ENCODE data around the gene FOXP1.

Gene FOXP1

DNA sequence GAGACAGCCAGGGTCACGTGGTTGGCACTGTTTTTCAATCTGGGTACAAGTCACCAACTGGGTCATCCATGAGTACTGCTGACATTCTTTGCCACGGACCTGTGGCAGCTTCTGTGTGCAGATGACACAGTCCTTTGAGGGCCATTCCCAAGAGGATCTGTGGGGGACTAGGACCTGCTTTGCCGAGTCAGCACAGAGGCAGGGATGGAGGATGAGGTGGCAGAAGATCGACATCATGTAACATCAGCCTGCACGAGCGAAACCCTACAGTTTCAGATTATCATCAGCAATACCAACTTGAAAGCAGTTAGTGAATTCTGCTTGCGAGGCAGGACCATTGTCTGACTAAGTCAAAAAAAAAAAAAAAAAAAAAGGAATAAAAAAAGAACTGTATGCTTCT lies 227.7 kb downstream of the FOXP1 start:
- DNase-seq (ENCODE audit: insufficient read length, low spot score), result no peak
- no peak for TF ChIP-seq PAX5 (IDR thresholded peaks at IDR 0.05; ENCODE audit: insufficient read depth, low read length, severe bottlenecking)
- TF ChIP-seq POLR2AphosphoS5 (IDR thresholded peaks at IDR 0.05; ENCODE audit: low read depth, low read length), result no peak
- no peak for TF ChIP-seq SPI1 (IDR thresholded peaks at IDR 0.05; ENCODE audit: low read depth, low read length)
- no peak for TF ChIP-seq POLR2A (IDR thresholded peaks at IDR 0.05; ENCODE audit: low read depth, low read length)
- TF ChIP-seq TAF1 (IDR thresholded peaks at IDR 0.05; ENCODE audit: low read depth, low read length), result no peak
- no peak for TF ChIP-seq POU2F2 (IDR thresholded peaks at IDR 0.05; ENCODE audit: low read depth, low read length)
- no peak for FAIRE-seq

DNA sequence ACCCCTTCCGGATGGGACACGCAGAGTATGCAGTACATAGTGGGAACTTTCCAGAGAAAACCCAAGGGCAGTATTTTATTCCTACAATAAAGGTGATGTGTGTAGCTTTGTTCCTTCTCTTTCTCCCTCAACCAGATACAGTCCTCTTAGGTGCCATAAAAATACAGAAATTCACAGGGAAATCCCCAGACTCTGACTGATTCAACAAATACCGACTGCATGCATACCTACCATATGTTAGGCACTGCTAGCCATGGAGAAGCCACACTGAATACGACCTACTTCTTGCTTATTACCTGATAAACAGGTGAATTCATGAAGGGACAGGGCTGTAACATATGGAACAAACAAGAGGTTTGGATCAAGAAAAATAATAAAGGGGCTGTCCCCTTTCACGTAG lies 228.5 kb downstream of the FOXP1 start:
- TF ChIP-seq PAX5 (IDR thresholded peaks at IDR 0.05; ENCODE audit: insufficient read depth, low read length, severe bottlenecking), result no peak
- no peak for TF ChIP-seq POLR2AphosphoS5 (IDR thresholded peaks at IDR 0.05; ENCODE audit: low read depth, low read length)
- TF ChIP-seq POU2F2 (IDR thresholded peaks at IDR 0.05; ENCODE audit: low read depth, low read length), result no peak
- no peak for TF ChIP-seq TAF1 (IDR thresholded peaks at IDR 0.05; ENCODE audit: low read depth, low read length)
- no peak for TF ChIP-seq SPI1 (IDR thresholded peaks at IDR 0.05; ENCODE audit: low read depth, low read length)
- no peak for TF ChIP-seq POLR2A (IDR thresholded peaks at IDR 0.05; ENCODE audit: low read depth, low read length)
- no peak for DNase-seq (ENCODE audit: insufficient read length, low spot score)
- no peak for FAIRE-seq

DNA sequence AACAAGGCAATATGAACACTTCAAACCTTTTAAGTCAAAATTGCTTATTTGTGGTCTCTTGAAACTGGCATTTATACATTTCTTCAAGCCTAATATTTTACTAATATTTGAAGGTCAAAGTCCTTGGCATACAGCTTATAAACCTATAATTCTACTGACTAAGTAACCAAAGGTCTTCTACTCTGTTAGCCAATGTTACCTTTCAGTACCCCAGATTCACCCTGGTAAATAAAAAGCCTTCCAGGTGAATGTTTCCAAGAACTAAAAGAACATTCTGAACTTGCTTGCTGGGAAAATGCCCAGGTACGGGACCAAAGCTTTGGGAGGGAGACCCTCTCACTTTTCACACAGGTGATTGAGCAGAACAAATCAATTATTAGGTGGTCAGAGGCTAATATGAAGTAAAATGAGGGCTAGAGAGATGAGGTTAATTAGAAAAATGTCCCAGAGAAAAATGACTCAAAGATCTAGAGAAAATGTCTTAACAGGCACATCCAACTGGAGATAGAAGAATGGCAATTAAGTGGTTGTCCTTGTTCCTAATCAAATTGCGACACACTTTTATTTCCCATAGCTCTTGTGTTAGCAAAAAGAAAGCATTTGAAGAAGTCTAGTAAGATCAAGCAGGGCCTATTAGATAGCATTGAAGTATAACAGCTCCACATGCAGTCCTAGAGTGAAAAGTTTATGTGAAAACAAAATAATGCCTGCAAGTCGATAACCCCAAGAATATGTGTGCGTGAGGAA lies 232.0 kb downstream of the FOXP1 start:
- FAIRE-seq (no peak), DNase-seq (ENCODE audit: insufficient read length, low spot score) (no peak)
- TF ChIP-seq TAF1 (IDR thresholded peaks at IDR 0.05; ENCODE audit: low read depth, low read length), result no peak
- TF ChIP-seq POLR2AphosphoS5 (IDR thresholded peaks at IDR 0.05; ENCODE audit: low read depth, low read length), result no peak
- no peak for TF ChIP-seq PAX5 (IDR thresholded peaks at IDR 0.05; ENCODE audit: insufficient read depth, low read length, severe bottlenecking)
- no peak for TF ChIP-seq POLR2A (IDR thresholded peaks at IDR 0.05; ENCODE audit: low read depth, low read length)
- TF ChIP-seq SPI1 (IDR thresholded peaks at IDR 0.05; ENCODE audit: low read depth, low read length), result no peak
- TF ChIP-seq POU2F2 (IDR thresholded peaks at IDR 0.05; ENCODE audit: low read depth, low read length), result no peak

DNA sequence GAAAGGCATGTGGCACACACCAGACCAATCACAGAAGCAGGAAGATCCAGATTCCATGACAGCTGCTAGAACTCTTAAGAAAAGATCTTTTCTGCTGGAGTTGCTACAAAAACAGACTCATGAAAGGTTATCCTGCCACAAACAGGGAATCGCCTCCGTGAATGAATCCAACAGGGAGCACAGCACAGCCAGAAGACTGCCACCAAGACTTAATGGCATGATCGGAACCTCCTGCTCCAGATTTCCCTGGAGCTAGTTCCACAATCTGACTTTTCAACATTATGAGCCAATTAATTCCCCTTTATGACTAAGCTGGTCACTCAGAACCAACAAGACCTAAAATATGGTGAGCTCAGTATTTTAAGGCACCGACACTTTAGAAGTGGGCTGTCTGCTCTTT lies 232.5 kb downstream of the FOXP1 start:
- TF ChIP-seq POLR2AphosphoS5 (IDR thresholded peaks at IDR 0.05; ENCODE audit: low read depth, low read length) (no peak), POU2F2 (IDR thresholded peaks at IDR 0.05; ENCODE audit: low read depth, low read length) (no peak), POLR2A (IDR thresholded peaks at IDR 0.05; ENCODE audit: low read depth, low read length) (no peak), SPI1 (IDR thresholded peaks at IDR 0.05; ENCODE audit: low read depth, low read length) (no peak), PAX5 (IDR thresholded peaks at IDR 0.05; ENCODE audit: insufficient read depth, low read length, severe bottlenecking) (no peak), TAF1 (IDR thresholded peaks at IDR 0.05; ENCODE audit: low read depth, low read length) (no peak)
- DNase-seq (ENCODE audit: insufficient read length, low spot score) (no peak), FAIRE-seq (no peak)

DNA sequence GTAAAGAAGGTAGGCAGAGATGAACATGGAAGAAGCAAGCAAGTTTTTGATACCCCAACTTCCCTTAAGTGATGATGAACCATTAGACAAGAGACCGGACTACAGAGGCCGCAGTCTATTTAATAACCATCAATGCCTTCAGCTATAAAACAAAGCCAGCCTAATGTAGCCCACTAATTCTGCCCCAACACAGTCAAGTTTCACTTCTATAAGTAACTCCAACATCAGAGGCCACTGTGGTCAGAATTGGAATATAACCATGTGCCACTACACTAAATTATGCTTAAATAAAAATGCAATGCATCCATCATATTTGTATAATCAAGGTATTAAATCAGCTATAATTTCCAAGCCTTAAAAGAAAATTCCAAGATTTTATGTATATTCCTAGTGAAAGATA lies 234.7 kb downstream of the FOXP1 start:
- FAIRE-seq, result no peak
- no peak for DNase-seq (ENCODE audit: insufficient read length, low spot score)
- TF ChIP-seq POLR2A (IDR thresholded peaks at IDR 0.05; ENCODE audit: low read depth, low read length) (no peak), POLR2AphosphoS5 (IDR thresholded peaks at IDR 0.05; ENCODE audit: low read depth, low read length) (no peak), PAX5 (IDR thresholded peaks at IDR 0.05; ENCODE audit: insufficient read depth, low read length, severe bottlenecking) (no peak), SPI1 (IDR thresholded peaks at IDR 0.05; ENCODE audit: low read depth, low read length) (no peak), POU2F2 (IDR thresholded peaks at IDR 0.05; ENCODE audit: low read depth, low read length) (no peak), TAF1 (IDR thresholded peaks at IDR 0.05; ENCODE audit: low read depth, low read length) (no peak)

DNA sequence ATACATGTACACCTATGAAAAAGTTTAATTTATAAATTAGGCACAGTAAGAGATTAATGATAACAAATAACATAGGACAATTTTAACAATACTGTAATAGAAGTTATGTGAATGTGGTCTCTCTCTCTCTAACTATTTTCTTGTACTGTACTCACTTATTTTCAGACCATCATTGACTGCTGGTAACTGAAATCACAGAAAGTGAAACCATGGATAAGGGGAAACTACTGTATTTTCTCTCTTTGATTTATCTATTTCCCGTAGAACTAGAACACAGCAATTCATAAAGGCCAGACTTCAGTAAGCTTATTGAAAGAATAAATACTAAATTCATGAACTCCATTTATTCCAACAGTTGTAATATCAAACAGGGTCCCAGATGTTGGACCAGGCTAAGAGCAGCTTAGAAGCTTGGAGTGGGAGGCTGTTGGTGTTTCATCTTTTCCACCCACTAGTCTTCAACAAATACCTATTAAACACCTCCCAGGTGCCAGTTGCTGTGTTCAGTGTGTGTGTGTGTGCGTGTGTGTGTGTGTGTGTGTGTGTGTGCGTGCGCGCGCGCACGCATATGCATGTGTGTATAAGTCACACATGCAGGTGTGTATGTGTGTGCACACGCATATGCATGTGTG lies 235.4 kb downstream of the FOXP1 start:
- TF ChIP-seq PAX5 (IDR thresholded peaks at IDR 0.05; ENCODE audit: insufficient read depth, low read length, severe bottlenecking), result no peak
- TF ChIP-seq SPI1 (IDR thresholded peaks at IDR 0.05; ENCODE audit: low read depth, low read length), result no peak
- TF ChIP-seq POLR2AphosphoS5 (IDR thresholded peaks at IDR 0.05; ENCODE audit: low read depth, low read length), result no peak
- DNase-seq (ENCODE audit: insufficient read length, low spot score) (no peak), FAIRE-seq (no peak)

DNA sequence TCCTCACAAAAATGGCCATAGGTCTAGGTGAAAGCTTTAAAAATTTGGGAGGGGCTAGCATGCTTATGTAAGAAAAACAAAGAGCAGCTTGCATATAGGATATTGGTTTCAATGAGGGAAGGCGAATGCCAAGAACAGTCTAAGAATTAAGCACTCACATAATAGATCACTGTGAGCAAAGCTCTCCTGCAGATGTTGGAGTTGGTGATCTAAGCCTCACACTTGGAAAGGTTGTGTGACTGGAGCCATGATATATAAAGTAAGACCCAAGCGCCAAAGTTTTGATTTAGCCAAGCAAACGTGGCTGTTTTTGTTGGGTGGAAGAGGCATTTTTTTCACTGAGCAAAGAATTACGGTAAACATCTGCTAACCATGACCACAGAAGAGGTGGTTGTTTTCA lies 237.5 kb downstream of the FOXP1 start:
- TF ChIP-seq POU2F2 (IDR thresholded peaks at IDR 0.05; ENCODE audit: low read depth, low read length), result no peak
- TF ChIP-seq PAX5 (IDR thresholded peaks at IDR 0.05; ENCODE audit: insufficient read depth, low read length, severe bottlenecking), result no peak
- TF ChIP-seq SPI1 (IDR thresholded peaks at IDR 0.05; ENCODE audit: low read depth, low read length), result no peak
- no peak for TF ChIP-seq POLR2A (IDR thresholded peaks at IDR 0.05; ENCODE audit: low read depth, low read length)
- DNase-seq (ENCODE audit: insufficient read length, low spot score) (no peak), FAIRE-seq (no peak)

DNA sequence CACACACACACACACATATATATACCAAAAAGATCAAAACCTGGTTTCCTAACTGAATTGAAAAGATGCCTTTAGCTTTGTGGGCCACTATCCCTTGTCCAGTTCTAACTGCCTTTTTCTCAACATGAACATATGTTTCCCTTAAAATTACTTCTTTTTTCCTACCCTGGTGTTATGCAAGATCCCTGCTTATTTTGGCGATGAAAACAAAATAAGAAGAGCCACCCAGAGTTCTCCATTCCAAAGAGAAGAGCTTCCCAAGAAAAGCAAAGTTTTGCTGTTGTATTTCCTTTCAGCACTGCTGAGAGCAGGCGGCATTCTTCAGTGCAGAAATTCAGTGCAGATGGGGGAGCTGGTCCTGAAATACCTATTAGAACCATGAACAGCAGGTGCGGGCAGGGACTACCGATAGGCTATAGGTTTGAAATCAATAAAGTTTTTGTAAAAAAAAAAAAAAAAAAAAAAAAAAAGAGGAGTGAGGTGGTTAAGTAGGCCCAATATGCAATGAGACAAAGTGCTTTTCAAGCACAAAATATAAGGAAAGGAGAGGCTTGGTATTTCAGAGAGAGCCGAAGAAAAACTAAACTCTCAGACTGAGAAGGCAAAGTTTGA lies 238.0 kb downstream of the FOXP1 start:
- no peak for FAIRE-seq

DNA sequence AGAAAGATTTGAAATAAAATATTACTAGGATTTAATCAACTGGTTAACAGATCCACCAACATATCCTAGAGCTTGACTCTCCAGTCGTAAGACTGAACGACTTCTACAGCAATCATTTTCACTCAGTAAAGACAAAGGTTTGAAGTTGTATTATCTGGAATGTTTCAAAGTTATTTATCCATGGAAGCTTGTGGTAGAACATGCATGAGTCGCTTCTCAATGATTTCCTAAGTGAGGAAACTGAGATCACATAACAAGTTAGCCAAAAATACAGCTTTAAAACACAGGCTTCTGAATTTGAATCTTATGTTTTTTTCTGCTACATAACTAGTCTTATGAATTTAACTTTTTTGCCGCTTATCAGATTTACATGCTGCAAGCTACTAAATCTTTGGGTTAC lies 241.8 kb downstream of the FOXP1 start:
- FAIRE-seq, result no peak
- TF ChIP-seq PAX5 (IDR thresholded peaks at IDR 0.05; ENCODE audit: insufficient read depth, low read length, severe bottlenecking), result no peak
- no peak for TF ChIP-seq POLR2AphosphoS5 (IDR thresholded peaks at IDR 0.05; ENCODE audit: low read depth, low read length)
- no peak for TF ChIP-seq TAF1 (IDR thresholded peaks at IDR 0.05; ENCODE audit: low read depth, low read length)
- no peak for TF ChIP-seq POLR2A (IDR thresholded peaks at IDR 0.05; ENCODE audit: low read depth, low read length)
- no peak for TF ChIP-seq POU2F2 (IDR thresholded peaks at IDR 0.05; ENCODE audit: low read depth, low read length)
- no peak for TF ChIP-seq SPI1 (IDR thresholded peaks at IDR 0.05; ENCODE audit: low read depth, low read length)
- no peak for DNase-seq (ENCODE audit: insufficient read length, low spot score)

More for the DNA sequence above, 238.0 kb downstream of the FOXP1 start:
- no peak for TF ChIP-seq POLR2AphosphoS5 (IDR thresholded peaks at IDR 0.05; ENCODE audit: low read depth, low read length)
- TF ChIP-seq SPI1 (IDR thresholded peaks at IDR 0.05; ENCODE audit: low read depth, low read length), result no peak
- TF ChIP-seq PAX5 (IDR thresholded peaks at IDR 0.05; ENCODE audit: insufficient read depth, low read length, severe bottlenecking), result no peak
- TF ChIP-seq POLR2A (IDR thresholded peaks at IDR 0.05; ENCODE audit: low read depth, low read length), result no peak
- no peak for TF ChIP-seq POU2F2 (IDR thresholded peaks at IDR 0.05; ENCODE audit: low read depth, low read length)
- TF ChIP-seq TAF1 (IDR thresholded peaks at IDR 0.05; ENCODE audit: low read depth, low read length), result no peak
- DNase-seq (ENCODE audit: insufficient read length, low spot score), result no peak
